ENCODE data around the gene RAD51B.

The RAD51B gene

DNA sequence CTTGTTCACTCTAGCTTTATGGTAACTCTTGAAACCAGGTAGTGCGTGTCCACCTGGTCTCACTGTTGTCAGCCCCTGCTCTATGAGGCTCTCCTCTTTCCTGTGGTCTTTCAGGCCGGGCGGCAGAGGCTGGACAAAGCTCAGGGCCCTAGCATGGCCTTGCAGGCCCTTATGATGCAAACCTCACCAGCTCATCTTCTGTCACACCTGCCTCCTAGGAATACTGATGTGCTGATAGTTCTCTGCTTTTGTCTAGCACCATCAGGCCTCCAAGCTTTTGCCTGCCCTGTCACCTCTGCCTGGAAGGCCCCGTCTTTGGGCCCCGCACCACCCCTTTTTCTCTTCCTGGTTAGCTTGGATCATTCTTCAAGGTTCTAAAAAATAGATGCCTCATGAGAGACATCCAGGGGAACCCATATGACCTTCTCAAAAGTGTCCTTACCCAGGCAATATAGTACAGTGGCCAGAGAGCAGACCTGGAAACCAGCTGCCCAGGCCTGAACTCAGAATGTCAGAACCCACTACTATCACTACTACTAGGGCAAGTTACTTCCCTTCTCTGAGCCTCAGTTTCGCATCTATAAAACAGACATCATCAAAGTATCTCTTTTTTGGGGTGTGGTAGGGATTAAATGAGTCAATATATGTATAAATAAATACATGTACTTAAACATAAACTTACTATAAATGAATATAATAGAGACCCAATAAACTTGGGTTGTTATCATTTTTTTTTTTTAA, 881.6 kb downstream of the RAD51B start:
- H3K4me3 ChIP-seq (ENCODE audit: low read depth, low read length) = no peak overlapping the region
- in situ Hi-C loops (cut with HindIII; ENCODE audit: low sequenced_read_pairs) = no loop called here
- TF ChIP-seq, protein P1, sequence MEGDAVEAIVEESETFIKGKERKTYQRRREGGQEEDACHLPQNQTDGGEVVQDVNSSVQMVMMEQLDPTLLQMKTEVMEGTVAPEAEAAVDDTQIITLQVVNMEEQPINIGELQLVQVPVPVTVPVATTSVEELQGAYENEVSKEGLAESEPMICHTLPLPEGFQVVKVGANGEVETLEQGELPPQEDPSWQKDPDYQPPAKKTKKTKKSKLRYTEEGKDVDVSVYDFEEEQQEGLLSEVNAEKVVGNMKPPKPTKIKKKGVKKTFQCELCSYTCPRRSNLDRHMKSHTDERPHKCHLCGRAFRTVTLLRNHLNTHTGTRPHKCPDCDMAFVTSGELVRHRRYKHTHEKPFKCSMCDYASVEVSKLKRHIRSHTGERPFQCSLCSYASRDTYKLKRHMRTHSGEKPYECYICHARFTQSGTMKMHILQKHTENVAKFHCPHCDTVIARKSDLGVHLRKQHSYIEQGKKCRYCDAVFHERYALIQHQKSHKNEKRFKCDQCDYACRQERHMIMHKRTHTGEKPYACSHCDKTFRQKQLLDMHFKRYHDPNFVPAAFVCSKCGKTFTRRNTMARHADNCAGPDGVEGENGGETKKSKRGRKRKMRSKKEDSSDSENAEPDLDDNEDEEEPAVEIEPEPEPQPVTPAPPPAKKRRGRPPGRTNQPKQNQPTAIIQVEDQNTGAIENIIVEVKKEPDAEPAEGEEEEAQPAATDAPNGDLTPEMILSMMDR (IDR thresholded peaks at IDR 0.05; ENCODE audit: low read depth, low read length) = no peak
- DNase-seq (ENCODE audit: low read depth, low spot score) = no peak

DNA sequence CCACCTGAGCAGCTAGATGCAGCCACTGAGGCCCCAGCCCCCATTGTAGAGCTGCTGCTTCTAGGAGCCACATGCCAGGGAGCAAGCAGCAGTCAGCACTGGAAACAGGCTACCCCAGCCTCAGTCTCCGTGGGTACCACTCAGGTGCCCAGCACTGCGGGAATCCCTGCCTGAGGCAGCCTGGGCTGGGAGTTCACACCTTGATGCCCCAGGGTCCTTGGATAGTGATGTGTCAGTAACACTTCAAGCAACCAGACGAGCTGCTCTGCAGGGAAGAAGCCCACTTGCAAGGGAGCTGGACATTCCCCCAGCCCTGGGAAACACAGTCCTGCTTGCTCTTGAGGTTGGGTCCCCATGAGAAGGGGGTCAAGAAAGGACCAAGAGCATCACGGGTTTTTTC, 882.6 kb downstream of the RAD51B start:
- no peak overlapping the region for H3K4me3 ChIP-seq (ENCODE audit: low read depth, low read length)
- in situ Hi-C loops (cut with HindIII; ENCODE audit: low sequenced_read_pairs) = no loop called here
- no peak for DNase-seq (ENCODE audit: low read depth, low spot score)
- TF ChIP-seq, protein P1 (IDR thresholded peaks at IDR 0.05; ENCODE audit: low read depth, low read length) = no peak

- in situ Hi-C loops (cut with HindIII; ENCODE audit: low sequenced_read_pairs) = no loop called here
These were observed 883.0 kb downstream of the RAD51B start for GRCh38 chr14:68702578-68702977.

GRCh38 chr14:68703093-68703492, 883.5 kb downstream of the RAD51B start:
- in situ Hi-C loops (cut with HindIII; ENCODE audit: low sequenced_read_pairs) = no loop called here
- DNase-seq (ENCODE audit: low read depth, low spot score) = peak; percentile 47
- H3K4me3 ChIP-seq (ENCODE audit: low read depth, low read length) = no peak overlapping the region
- TF ChIP-seq, protein P1 (IDR thresholded peaks at IDR 0.05; ENCODE audit: low read depth, low read length) = no peak

More at GRCh38 chr14:68702578-68702977, 883.0 kb downstream of the RAD51B start:
- no peak for DNase-seq (ENCODE audit: low read depth, low spot score)
- H3K4me3 ChIP-seq (ENCODE audit: low read depth, low read length) = no peak overlapping the region
- TF ChIP-seq, protein P1 (IDR thresholded peaks at IDR 0.05; ENCODE audit: low read depth, low read length) = no peak

- no peak for DNase-seq (ENCODE audit: low read depth, low spot score)
- in situ Hi-C loops (cut with HindIII; ENCODE audit: low sequenced_read_pairs) = no loop called here
- TF ChIP-seq, protein P1 (IDR thresholded peaks at IDR 0.05; ENCODE audit: low read depth, low read length) = no peak
- H3K4me3 ChIP-seq (ENCODE audit: low read depth, low read length) = no peak overlapping the region
These were observed 885.4 kb downstream of the RAD51B start for GRCh38 chr14:68704736-68705720.

GRCh38 chr14:68705741-68706283, 886.2 kb downstream of the RAD51B start:
- in situ Hi-C loops (cut with HindIII; ENCODE audit: low sequenced_read_pairs) = no loop called here
- no peak overlapping the region for H3K4me3 ChIP-seq (ENCODE audit: low read depth, low read length)
- TF ChIP-seq, protein P1 (IDR thresholded peaks at IDR 0.05; ENCODE audit: low read depth, low read length) = no peak
- DNase-seq (ENCODE audit: low read depth, low spot score) = no peak
